Midbrain (tissue), 1 donor: ENCODE data around the gene TMEM94.
"Not testable (repeated sequence)": the region's sequence is repeated elsewhere in the genome, so short reads cannot be mapped to it uniquely, and the experiment has no call there.

Experiments used
- DNase-seq: peaks from one replicate; lab custom pipeline; 2025; lab: John Stamatoyannopoulos, UW

Gene TMEM94

GRCh38 chr17:75476752-75477489 is 20.5 kb downstream of the TMEM94 start:
- no peak for DNase-seq

GRCh38 chr17:75477490-75477862 is 21.0 kb downstream of the TMEM94 start:
- DNase-seq = not testable (repeated sequence)

- DNase-seq = no peak
These were observed 22.1 kb downstream of the TMEM94 start for GRCh38 chr17:75478508-75478907.

- DNase-seq = no peak
These were observed 23.8 kb downstream of the TMEM94 start for GRCh38 chr17:75480281-75480680.

- DNase-seq = no peak
These were observed 25.0 kb downstream of the TMEM94 start for GRCh38 chr17:75481194-75482068.

- no peak for DNase-seq
These were observed 25.9 kb downstream of the TMEM94 start for GRCh38 chr17:75482098-75482942.

GRCh38 chr17:75485688-75486087 is 29.3 kb downstream of the TMEM94 start:
- no peak for DNase-seq

- DNase-seq = no peak
These were observed 29.7 kb downstream of the TMEM94 start for GRCh38 chr17:75486151-75486550.

- no peak for DNase-seq
These were observed 30.5 kb downstream of the TMEM94 start for GRCh38 chr17:75486951-75487350.

- DNase-seq = no peak
These were observed 31.1 kb downstream of the TMEM94 start for GRCh38 chr17:75487351-75488070.

GRCh38 chr17:75488693-75489510 is 32.5 kb downstream of the TMEM94 start:
- no peak for DNase-seq

- DNase-seq = no peak
These were observed 33.1 kb downstream of the TMEM94 start for GRCh38 chr17:75489511-75489955.

GRCh38 chr17:75490173-75490743 is 33.8 kb downstream of the TMEM94 start:
- no peak for DNase-seq

GRCh38 chr17:75490953-75491649 is 34.7 kb downstream of the TMEM94 start:
- no peak for DNase-seq

GRCh38 chr17:75491680-75492079 is 35.2 kb downstream of the TMEM94 start:
- no peak for DNase-seq

- no peak for DNase-seq
These were observed 36.2 kb downstream of the TMEM94 start for GRCh38 chr17:75492555-75493168.

GRCh38 chr17:75493476-75494129 is 37.2 kb downstream of the TMEM94 start:
- no peak for DNase-seq

- DNase-seq = no peak
These were observed 38.0 kb downstream of the TMEM94 start for GRCh38 chr17:75494326-75494877.
